ENCODE results near the gene BIRC2. TPM values are rescaled to one million over a fixed set of nuclear protein-coding genes. Genes with fewer than 3 reads are reported as not detected.

BIRC2 gene
- total and polyA plus RNA-seq, 9 of the 15 experiments (the other 6 are each of a cell fraction or from before 2014, with no cell fraction given) = 14.3 to 45.9 (median 20.7) TPM

DNA sequence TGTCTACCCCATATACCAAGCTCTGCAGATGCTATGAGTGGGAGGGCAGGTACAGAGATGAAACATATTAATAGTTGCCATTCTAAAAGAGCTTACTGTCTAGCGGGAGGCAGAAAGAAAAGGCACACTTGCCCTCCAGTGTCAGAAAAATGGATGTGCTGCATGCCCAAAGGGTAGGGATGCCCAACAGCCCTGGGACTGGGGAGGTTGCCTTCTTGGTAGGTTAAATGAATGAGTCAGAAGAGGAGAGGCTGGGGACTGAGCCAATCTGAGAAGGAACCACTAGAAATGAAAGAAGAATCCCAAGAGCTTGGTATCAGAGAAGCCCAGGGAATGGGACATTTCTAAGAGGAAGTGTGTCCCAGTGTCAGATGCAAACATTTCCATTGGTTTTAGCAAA is 28.5 kb upstream of the BIRC2 start:
- FAIRE-seq (no peak), ATAC-seq (no peak), DNase-seq (ENCODE audit: extremely low read depth in 1 of 4, low spot score in 3 of 4) (no peak)
- no TSS peak for BruUV-seq (replicated peaks)
- H3K4me3 ChIP-seq = no peak overlapping the region
- no peaks in the 10 kb centered on the region for H3K9me1 ChIP-seq (ENCODE audit: control insufficient read depth, insufficient read depth, low read length)
- TF ChIP-seq HOXB6 (CRISPR knock-in tag; IDR thresholded peaks at IDR 0.05; ENCODE audit: borderline replicate concordance) (no peak), TARDBP (IDR thresholded peaks at IDR 0.05) (no peak), ZNF311 (CRISPR knock-in tag; IDR thresholded peaks at IDR 0.05) (no peak), IFI16 (CRISPR knock-in tag; IDR thresholded peaks at IDR 0.05) (no peak), ZC3H4 (CRISPR knock-in tag; IDR thresholded peaks at IDR 0.05; ENCODE audit: borderline replicate concordance) (no peak)
- TF ChIP-seq, protein P1, sequence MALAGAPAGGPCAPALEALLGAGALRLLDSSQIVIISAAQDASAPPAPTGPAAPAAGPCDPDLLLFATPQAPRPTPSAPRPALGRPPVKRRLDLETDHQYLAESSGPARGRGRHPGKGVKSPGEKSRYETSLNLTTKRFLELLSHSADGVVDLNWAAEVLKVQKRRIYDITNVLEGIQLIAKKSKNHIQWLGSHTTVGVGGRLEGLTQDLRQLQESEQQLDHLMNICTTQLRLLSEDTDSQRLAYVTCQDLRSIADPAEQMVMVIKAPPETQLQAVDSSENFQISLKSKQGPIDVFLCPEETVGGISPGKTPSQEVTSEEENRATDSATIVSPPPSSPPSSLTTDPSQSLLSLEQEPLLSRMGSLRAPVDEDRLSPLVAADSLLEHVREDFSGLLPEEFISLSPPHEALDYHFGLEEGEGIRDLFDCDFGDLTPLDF (CRISPR knock-in tag; IDR thresholded peaks at IDR 0.05) = no peak
- H2AFZ ChIP-seq (ENCODE audit: low read depth, low read length) = no peak overlapping the region
- no peaks in the 10 kb centered on the region for H4K20me1 ChIP-seq (replicated peaks; ENCODE audit: control insufficient read depth, insufficient read depth, low read length)
- H3K9me3 ChIP-seq (replicated peaks; ENCODE audit: control insufficient read depth, insufficient read depth, low read depth, low read length) = no peaks in the 10 kb centered on the region
- intact Hi-C loops (cut with micrococcal nuclease) (no loop called here), in situ Hi-C loops (cut with MboI) (no loop called here)
- no peak overlapping the region for H3K4me2 ChIP-seq (ENCODE audit: insufficient read depth, low read length)
- 40% methylated on average over 1 of the region's 1 CpG for WGBS (ENCODE audit: insufficient coverage, low coverage, missing lambda C conversion rate)
- peaks cover 0 to 8% of the 10 kb centered on the region in 2 experiments; a peak in 3 of 5 replicates for H3K4me1 ChIP-seq (replicated peaks in 1 of 2; ENCODE audit: control insufficient read depth in 2 of 2, insufficient read depth in 2 of 2, low read length in 2 of 2)
- H3K9ac ChIP-seq (ENCODE audit: insufficient read depth in 1 of 2, low read depth in 2 of 2, low read length in 2 of 2) = no peak overlapping the region
- H3K27ac ChIP-seq (ENCODE audit: extremely low read depth, low read depth, low read length) = no peak overlapping the region
- CTCF ChIA-PET (ENCODE audit: low intra/inter-chr PET ratio) = no interaction called here
- POLR2A ChIA-PET = interaction anchor here (0.7 to 0.8 kb wide), 2 partner anchors 10 to 14 kb away, joined by 3 read pairs; no protein-coding TSS in a partner anchor
- H3K36me3 ChIP-seq (ENCODE audit: control insufficient read depth, insufficient read depth, low read length) = no peaks in the 10 kb centered on the region
- H3K27me3 ChIP-seq (ENCODE audit: control insufficient read depth in 2 of 2, insufficient read depth in 2 of 2, low read length in 2 of 2) = peaks cover 0 to 2% of the 10 kb centered on the region in 2 experiments; a peak in 4 of 5 replicates
- H3K79me2 ChIP-seq (ENCODE audit: control insufficient read depth, insufficient read depth, low read length) = no peaks in the 10 kb centered on the region

Measured in K562 (cell line).